PC-3 (cell line): ENCODE data around the gene LCE2A. TPM values are rescaled to one million over a fixed set of nuclear protein-coding genes. Genes with fewer than 3 reads are reported as not detected.

Experiments
- ATAC-seq: fragments of 200-7000 bp; cut with Tn5 transposase; 2 replicates; pipeline ENCODE4 v1.9.1; 2020; ENCODE audit warnings: mild to moderate bottlenecking, moderate library complexity
- BruUV-seq: library from RNA; stranded (reverse); fragments of 400-500 nt; replicated peaks from 2 replicates; lab custom pipeline; 2021; lab: Mats Ljungman, UMichigan
- CTCF ChIA-PET: fragments of 300-600 bp; sonication (Branson Sonifier 250); formaldehyde crosslinking; loops from one replicate; lab custom pipeline; 2022; ENCODE audit warnings: antibody characterized with exemption; lab: Charles Lee
- POLR2A ChIA-PET: fragments of 300-600 bp; sonication (Branson Sonifier 250); formaldehyde crosslinking; loops from one replicate; lab custom pipeline; 2022; ENCODE audit warnings: antibody characterized with exemption; ENCODE audit not compliant: unreplicated experiment; lab: Charles Lee
- DNase-seq: peaks from one replicate; pipeline ENCODE4 v3.0.0-alpha.2; 2015
- H2AFZ ChIP-seq: fragments of 300-600 bp; sonication (generic); 2 replicates; pipeline ENCODE4 v1.6.0; 2016; ENCODE audit warnings: antibody characterized with exemption, low read length
- H3F3A ChIP-seq: fragments of 300-600 bp; sonication (generic); one replicate; pipeline ENCODE4 v1.6.0; 2017; ENCODE audit warnings: antibody characterized with exemption, low read length, control low read depth, mild to moderate bottlenecking; ENCODE audit not compliant: unreplicated experiment
- H3K27ac ChIP-seq: fragments of 300-600 bp; sonication (generic); 2 replicates; pipeline ENCODE4 v1.5.1; 2016; ENCODE audit warnings: mild to moderate bottlenecking, low read length
- H3K27me3 ChIP-seq: fragments of 300-600 bp; sonication (generic); 2 replicates; pipeline ENCODE4 v1.6.1; 2016; ENCODE audit warnings: low read length, mixed read lengths
- H3K36me3 ChIP-seq: fragments of 300-600 bp; sonication (generic); 2 replicates; pipeline ENCODE4 v1.6.1; 2016; ENCODE audit warnings: low read depth, mixed run types, low read length, mixed read lengths
- H3K4me1 ChIP-seq: fragments of 300-600 bp; sonication (generic); 2 replicates; pipeline ENCODE4 v1.5.1; 2016; ENCODE audit warnings: low read length; ENCODE audit not compliant: insufficient read depth
- H3K4me2 ChIP-seq: fragments of 300-600 bp; sonication (generic); 2 replicates; pipeline ENCODE4 v1.6.0; 2016; ENCODE audit warnings: low read length
- H3K4me3 ChIP-seq: fragments of 300-600 bp; sonication (generic); 2 replicates; pipeline ENCODE4 v1.5.1; 2016; ENCODE audit warnings: mild to moderate bottlenecking, low read length, mixed read lengths
- H3K79me2 ChIP-seq: fragments of 300-600 bp; sonication (generic); 2 replicates; pipeline ENCODE4 v1.6.1; 2017; ENCODE audit warnings: low read length, mixed read lengths
- H3K9ac ChIP-seq: fragments of 300-600 bp; sonication (generic); 2 replicates; pipeline ENCODE4 v1.6.0; 2016; ENCODE audit warnings: mild to moderate bottlenecking, low read length
- H3K9me2 ChIP-seq: fragments of 300-600 bp; sonication (generic); replicated peaks from 2 replicates; pipeline ENCODE4 v1.6.1; 2016; ENCODE audit warnings: mixed run types, low read length, mixed read lengths
- H3K9me3 ChIP-seq: fragments of 300-600 bp; sonication (generic); 2 replicates; pipeline ENCODE4 v1.6.1; 2016; ENCODE audit warnings: low read length, mixed read lengths
- H4K20me1 ChIP-seq: fragments of 300-600 bp; sonication (generic); 2 replicates; pipeline ENCODE4 v1.6.1; 2016; ENCODE audit warnings: low read length, mixed read lengths
- EZH2 ChIP-seq: fragments of 300-600 bp; sonication (generic); IDR thresholded peaks from one replicate; pipeline ENCODE4 v1.6.1; 2017; ENCODE audit warnings: antibody characterized with exemption, mild to moderate bottlenecking, low read length; ENCODE audit not compliant: unreplicated experiment
- EZH2phosphoT487 ChIP-seq: fragments of 300-600 bp; sonication (generic); IDR thresholded peaks from 2 replicates; pipeline ENCODE4 v1.6.1; 2018; ENCODE audit warnings: mild to moderate bottlenecking, antibody characterized with exemption, low read length, borderline replicate concordance
- intact Hi-C: fragments of 100-400 bp; cut with micrococcal nuclease; formaldehyde crosslinking; loops from 2 replicates; pipeline ENCODE4 v1.9.0; 2023
- total RNA-seq: library from RNA; depleted of rRNA; stranded (reverse); fragments of >200 nt; gene quantifications from 2 replicates; pipeline ENCODE4 v1.2.3, GENCODE V29; 2014
- TF ChIP-seq, protein P1 (sequence below): fragments of 300-600 bp; sonication (generic); conservative IDR thresholded peaks from 2 replicates; pipeline ENCODE4 v1.5.1; 2017; ENCODE audit warnings: antibody characterized with exemption, low read depth, mild to moderate bottlenecking, low read length

LCE2A gene
- total RNA-seq, 1 experiment from 2014 or later: not detected

DNA sequence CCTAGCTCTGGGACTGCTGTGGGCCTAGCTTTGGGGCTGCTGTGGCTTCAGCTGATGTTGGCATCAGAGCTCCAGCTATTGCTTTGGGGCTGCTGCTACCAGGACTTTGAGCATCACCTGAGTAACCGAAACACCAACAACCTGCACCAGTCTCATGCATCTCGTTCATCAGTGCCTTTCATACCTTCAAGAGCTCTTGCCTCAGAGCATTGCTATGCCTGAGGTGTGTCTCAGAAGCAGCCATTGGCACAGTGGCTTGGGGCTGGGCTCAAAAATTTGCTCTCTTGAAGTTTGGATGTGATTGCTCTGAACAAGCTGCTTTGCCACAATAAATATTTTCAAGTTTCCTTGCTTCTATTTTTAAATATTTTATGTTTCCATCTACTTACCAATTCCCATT is 41.7 kb upstream of the LCE2A start:
- Histone ChIP-seq H3K9ac (no peak overlapping the region), H3K27me3 (peaks cover 35% of the 10 kb centered on the region), H3K27ac (no peak overlapping the region), H3K4me1 (no peaks in the 10 kb centered on the region), H3K79me2 (no peaks in the 10 kb centered on the region), H3K4me3 (no peak overlapping the region), H3K9me2 (no peaks in the 10 kb centered on the region), H3F3A (no peaks in the 10 kb centered on the region), H4K20me1 (no peaks in the 10 kb centered on the region), H3K36me3 (no peaks in the 10 kb centered on the region), H3K9me3 (no peaks in the 10 kb centered on the region), H2AFZ (no peak overlapping the region), H3K4me2 (no peak overlapping the region)
- CTCF ChIA-PET: no interaction called here
- ATAC-seq (no peak), DNase-seq (no peak)
- intact Hi-C loops: no loop called here
- TF ChIP-seq EZH2phosphoT487 (no peak), EZH2 (no peak)
- TF ChIP-seq, protein P1, sequence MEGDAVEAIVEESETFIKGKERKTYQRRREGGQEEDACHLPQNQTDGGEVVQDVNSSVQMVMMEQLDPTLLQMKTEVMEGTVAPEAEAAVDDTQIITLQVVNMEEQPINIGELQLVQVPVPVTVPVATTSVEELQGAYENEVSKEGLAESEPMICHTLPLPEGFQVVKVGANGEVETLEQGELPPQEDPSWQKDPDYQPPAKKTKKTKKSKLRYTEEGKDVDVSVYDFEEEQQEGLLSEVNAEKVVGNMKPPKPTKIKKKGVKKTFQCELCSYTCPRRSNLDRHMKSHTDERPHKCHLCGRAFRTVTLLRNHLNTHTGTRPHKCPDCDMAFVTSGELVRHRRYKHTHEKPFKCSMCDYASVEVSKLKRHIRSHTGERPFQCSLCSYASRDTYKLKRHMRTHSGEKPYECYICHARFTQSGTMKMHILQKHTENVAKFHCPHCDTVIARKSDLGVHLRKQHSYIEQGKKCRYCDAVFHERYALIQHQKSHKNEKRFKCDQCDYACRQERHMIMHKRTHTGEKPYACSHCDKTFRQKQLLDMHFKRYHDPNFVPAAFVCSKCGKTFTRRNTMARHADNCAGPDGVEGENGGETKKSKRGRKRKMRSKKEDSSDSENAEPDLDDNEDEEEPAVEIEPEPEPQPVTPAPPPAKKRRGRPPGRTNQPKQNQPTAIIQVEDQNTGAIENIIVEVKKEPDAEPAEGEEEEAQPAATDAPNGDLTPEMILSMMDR: no peak
- no TSS peak for BruUV-seq
- POLR2A ChIA-PET: no interaction called here

DNA sequence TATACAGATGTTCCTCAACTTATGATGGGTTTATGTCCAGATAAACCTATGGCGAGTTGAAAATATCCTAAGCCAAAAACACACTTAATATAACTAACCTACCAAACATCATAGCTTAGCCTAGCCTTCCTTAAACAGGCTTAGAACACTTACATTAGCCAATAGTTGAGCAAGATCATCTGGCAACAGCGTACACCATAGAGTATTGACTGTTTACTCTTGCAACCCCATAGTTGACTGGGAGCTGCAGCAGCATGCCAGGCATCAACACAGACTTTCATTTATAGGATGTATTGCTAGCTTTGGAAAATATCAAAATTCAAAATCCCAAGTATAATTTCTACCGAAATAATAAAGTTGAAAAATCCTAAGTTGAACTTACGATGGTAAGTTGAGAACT is 40.5 kb upstream of the LCE2A start:
- no peak overlapping the region for H3K9ac ChIP-seq
- no peaks in the 10 kb centered on the region for H3F3A ChIP-seq
- no peaks in the 10 kb centered on the region for H3K79me2 ChIP-seq
- TF ChIP-seq EZH2phosphoT487 (no peak), EZH2 (no peak)
- TF ChIP-seq, protein P1: no peak
- H2AFZ ChIP-seq: no peak overlapping the region
- DNase-seq: no peak
- H3K27ac ChIP-seq: no peak overlapping the region
- H3K36me3 ChIP-seq: no peaks in the 10 kb centered on the region
- no peaks in the 10 kb centered on the region for H3K9me2 ChIP-seq
- H3K9me3 ChIP-seq: no peaks in the 10 kb centered on the region
- no peak for ATAC-seq
- ChIA-PET POLR2A (interaction anchor here (0.6 kb wide), 1 partner anchor 154 kb away, joined by 4 read pairs; the partner anchor contains the start of gene LCE1B), CTCF (no interaction called here)
- no peak overlapping the region for H3K4me2 ChIP-seq
- H3K4me1 ChIP-seq: no peaks in the 10 kb centered on the region
- intact Hi-C loops: no loop called here
- peaks cover 30% of the 10 kb centered on the region for H3K27me3 ChIP-seq
- H3K4me3 ChIP-seq: no peak overlapping the region
- BruUV-seq: no TSS peak
- no peaks in the 10 kb centered on the region for H4K20me1 ChIP-seq

DNA sequence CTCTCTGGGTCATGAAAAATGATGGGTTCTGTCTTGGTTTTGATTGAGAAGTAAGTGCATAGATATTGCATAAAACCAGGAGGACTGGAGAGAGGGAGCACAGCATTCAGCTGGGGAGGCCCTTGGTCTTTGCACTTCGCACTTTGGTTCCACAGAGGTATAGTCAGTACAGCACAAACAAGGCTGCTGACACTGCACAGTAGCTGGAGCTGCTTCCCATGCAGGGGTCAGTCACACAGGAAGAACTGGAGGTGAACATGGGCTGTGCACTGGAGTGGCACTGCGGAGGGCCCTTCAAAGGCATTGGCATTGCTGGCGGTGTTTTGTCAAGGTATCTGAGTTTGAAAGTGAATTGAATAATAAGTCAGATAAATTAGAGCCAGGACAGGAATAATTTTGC is 39.5 kb upstream of the LCE2A start:
- H3K79me2 ChIP-seq: no peaks in the 10 kb centered on the region
- CTCF ChIA-PET: no interaction called here
- no peak overlapping the region for H3K4me2 ChIP-seq
- DNase-seq: no peak
- H2AFZ ChIP-seq: no peak overlapping the region
- no peaks in the 10 kb centered on the region for H3F3A ChIP-seq
- ATAC-seq: no peak
- no peaks in the 10 kb centered on the region for H3K9me2 ChIP-seq
- H3K27ac ChIP-seq: no peak overlapping the region
- no peaks in the 10 kb centered on the region for H3K9me3 ChIP-seq
- H3K4me1 ChIP-seq: no peaks in the 10 kb centered on the region
- intact Hi-C loops: no loop called here
- no peak overlapping the region for H3K9ac ChIP-seq
- TF ChIP-seq EZH2phosphoT487 (no peak), EZH2 (no peak)
- TF ChIP-seq, protein P1: no peak
- BruUV-seq: no TSS peak
- no peaks in the 10 kb centered on the region for H3K36me3 ChIP-seq
- H4K20me1 ChIP-seq: no peaks in the 10 kb centered on the region
- H3K27me3 ChIP-seq: peaks cover 33% of the 10 kb centered on the region
- POLR2A ChIA-PET: no interaction called here
- no peak overlapping the region for H3K4me3 ChIP-seq
